Measurements from ENCODE around the gene SLCO3A1.

SLCO3A1 gene

GRCh38 chr15:92018535-92019239, 165.2 kb downstream of the SLCO3A1 start:
- Histone ChIP-seq H3K4me3 (replicated peaks; ENCODE audit: insufficient read depth, low read length) (no peak overlapping the region), H3K27me3 (ENCODE audit: insufficient read depth, poor library complexity, severe bottlenecking) (no peaks in the 10 kb centered on the region), H3K27ac (replicated peaks) (no peak overlapping the region)
- TF ChIP-seq POLR2AphosphoS5 (IDR thresholded peaks at IDR 0.05; ENCODE audit: low read depth) (no peak), CTCF (IDR thresholded peaks at IDR 0.05; ENCODE audit: insufficient read depth, low read length) (no peak), REST (IDR thresholded peaks at IDR 0.05; ENCODE audit: insufficient replicate concordance, low read depth) (no peak), GABPA (IDR thresholded peaks at IDR 0.05; ENCODE audit: low read depth) (no peak), SPI1 (IDR thresholded peaks at IDR 0.05; ENCODE audit: borderline replicate concordance, low read depth) (no peak)
- no peak for DNase-seq (ENCODE audit: low read depth in 1 of 2, low spot score in 1 of 2)

GRCh38 chr15:92019706-92020105, 166.2 kb downstream of the SLCO3A1 start:
- Histone ChIP-seq H3K27me3 (ENCODE audit: insufficient read depth, poor library complexity, severe bottlenecking) (no peaks in the 10 kb centered on the region), H3K27ac (replicated peaks) (no peak overlapping the region), H3K4me3 (replicated peaks; ENCODE audit: insufficient read depth, low read length) (no peak overlapping the region)
- DNase-seq (ENCODE audit: low read depth in 1 of 2, low spot score in 1 of 2) = no peak
- TF ChIP-seq SPI1 (IDR thresholded peaks at IDR 0.05; ENCODE audit: borderline replicate concordance, low read depth) = no peak
- no peak for TF ChIP-seq POLR2AphosphoS5 (IDR thresholded peaks at IDR 0.05; ENCODE audit: low read depth)
- no peak for TF ChIP-seq REST (IDR thresholded peaks at IDR 0.05; ENCODE audit: insufficient replicate concordance, low read depth)
- TF ChIP-seq CTCF (IDR thresholded peaks at IDR 0.05; ENCODE audit: insufficient read depth, low read length) = no peak
- no peak for TF ChIP-seq GABPA (IDR thresholded peaks at IDR 0.05; ENCODE audit: low read depth)

GRCh38 chr15:92020207-92020606, 166.7 kb downstream of the SLCO3A1 start:
- TF ChIP-seq REST (IDR thresholded peaks at IDR 0.05; ENCODE audit: insufficient replicate concordance, low read depth) (no peak), POLR2AphosphoS5 (IDR thresholded peaks at IDR 0.05; ENCODE audit: low read depth) (no peak), GABPA (IDR thresholded peaks at IDR 0.05; ENCODE audit: low read depth) (no peak), CTCF (IDR thresholded peaks at IDR 0.05; ENCODE audit: insufficient read depth, low read length) (no peak), SPI1 (IDR thresholded peaks at IDR 0.05; ENCODE audit: borderline replicate concordance, low read depth) (no peak)
- no peaks in the 10 kb centered on the region for H3K27me3 ChIP-seq (ENCODE audit: insufficient read depth, poor library complexity, severe bottlenecking)
- no peak overlapping the region for H3K27ac ChIP-seq (replicated peaks)
- H3K4me3 ChIP-seq (replicated peaks; ENCODE audit: insufficient read depth, low read length) = no peak overlapping the region
- no peak for DNase-seq (ENCODE audit: low read depth in 1 of 2, low spot score in 1 of 2)

Data from HL-60 (cell line).